Liver (tissue), 9 donors: ENCODE results near the gene ZNF79. TPM values are rescaled to one million over a fixed set of nuclear protein-coding genes. Genes with fewer than 3 reads are reported as not detected.

Experiments used
- DNase-seq: peaks from one replicate; pipeline ENCODE4 v3.0.0-alpha.2; 2017; ENCODE audit warnings: low spot score
- H3K27ac ChIP-seq, 2 donors: one replicate each; pipeline ENCODE4 v1.7.0; 2013; ENCODE audit warnings: inconsistent platforms in 2 of 2, low read length in 2 of 2, control low read depth in 1 of 2, low read depth in 1 of 2, mild to moderate bottlenecking in 1 of 2
- H3K27me3 ChIP-seq, 4 donors: one replicate each; pipeline versions ENCODE4 v1.6.1 to v1.7.0; 2013; ENCODE audit warnings: low read length in 3 of 4, inconsistent platforms in 1 of 4, mild to moderate bottlenecking in 1 of 4, moderate library complexity in 1 of 4; ENCODE audit not compliant: control insufficient read depth in 4 of 4, insufficient read depth in 4 of 4
- H3K36me3 ChIP-seq, 4 donors: one replicate each; pipeline versions ENCODE4 v1.6.1 to v1.7.0; 2013; ENCODE audit warnings: low read length in 3 of 4, mild to moderate bottlenecking in 3 of 4, low read depth in 1 of 4, moderate library complexity in 1 of 4; ENCODE audit not compliant: control insufficient read depth in 4 of 4, insufficient read depth in 3 of 4
- H3K4me1 ChIP-seq, 4 donors: one replicate each; pipeline versions ENCODE4 v1.6.1 to v1.7.0; 2013; ENCODE audit warnings: low read length in 3 of 4, mild to moderate bottlenecking in 3 of 4, moderate library complexity in 1 of 4; ENCODE audit not compliant: control insufficient read depth in 4 of 4, insufficient read depth in 4 of 4
- H3K4me3 ChIP-seq, 3 donors: one replicate each; pipeline versions ENCODE4 v1.6.1 to v1.7.0; 2013; ENCODE audit warnings: low read length in 3 of 3, control low read depth in 1 of 3, low read depth in 1 of 3, mild to moderate bottlenecking in 1 of 3
- H3K9ac ChIP-seq, 2 donors: one replicate each; pipeline ENCODE4 v1.7.0; 2013; ENCODE audit warnings: low read length in 2 of 2, mild to moderate bottlenecking in 2 of 2, moderate library complexity in 2 of 2, control low read depth in 1 of 2, low read depth in 1 of 2
- H3K9me3 ChIP-seq, 4 donors: one replicate each; pipeline versions ENCODE4 v1.6.1 to v1.7.0; 2013; ENCODE audit warnings: low read length in 3 of 4; ENCODE audit not compliant: control insufficient read depth in 4 of 4
- EGR1 ChIP-seq, 2 donors: IDR thresholded peaks; 2 replicates each; pipeline ENCODE4 v1.6.1; 2016 to 2018; ENCODE audit warnings: antibody characterized with exemption in 2 of 2, low read depth in 2 of 2
- FOXA1 ChIP-seq: IDR thresholded peaks from 2 replicates; pipeline ENCODE4 v1.6.1; 2016; ENCODE audit warnings: antibody characterized with exemption
- FOXA2 ChIP-seq: IDR thresholded peaks from 2 replicates; pipeline ENCODE4 v1.6.1; 2016; ENCODE audit warnings: antibody characterized with exemption
- GABPA ChIP-seq, 2 donors: IDR thresholded peaks in 1 of 2; conservative IDR thresholded peaks in 1 of 2; 2 replicates each; pipeline ENCODE4 v1.6.1; 2016; ENCODE audit warnings: antibody characterized with exemption in 2 of 2, mild to moderate bottlenecking in 1 of 2, moderate library complexity in 1 of 2
- HNF4A ChIP-seq, 2 donors: conservative IDR thresholded peaks; 2 replicates each; pipeline ENCODE4 v1.6.1; 2016; ENCODE audit warnings: antibody characterized with exemption in 2 of 2, mild to moderate bottlenecking in 2 of 2
- HNF4G ChIP-seq: IDR thresholded peaks from 2 replicates; pipeline ENCODE4 v1.6.1; 2016; ENCODE audit warnings: antibody characterized with exemption
- JUND ChIP-seq, 2 donors: IDR thresholded peaks; 2 replicates each; pipeline ENCODE4 v1.6.1; 2016; ENCODE audit warnings: antibody characterized with exemption in 2 of 2
- NR2F2 ChIP-seq: IDR thresholded peaks from 2 replicates; pipeline ENCODE4 v1.6.1; 2016; ENCODE audit warnings: antibody characterized with exemption
- RAD21 ChIP-seq, 2 donors: IDR thresholded peaks; 2 replicates each; pipeline ENCODE4 v1.6.1; 2016; ENCODE audit warnings: antibody characterized with exemption in 2 of 2, mild to moderate bottlenecking in 2 of 2
- RXRA ChIP-seq, 2 donors: IDR thresholded peaks; 2 replicates each; pipeline ENCODE4 v1.6.1; 2017 to 2018; ENCODE audit warnings: antibody characterized with exemption in 2 of 2, mild to moderate bottlenecking in 1 of 2
- TAF1 ChIP-seq: conservative IDR thresholded peaks from 2 replicates; pipeline ENCODE4 v1.6.1; 2016; ENCODE audit warnings: antibody characterized with exemption, mild to moderate bottlenecking
- YY1 ChIP-seq: IDR thresholded peaks from 2 replicates; pipeline ENCODE4 v1.6.1; 2016; ENCODE audit warnings: antibody characterized with exemption, mild to moderate bottlenecking
- WGBS: extraction: QIAGEN DNeasy Blood & Tissue Kit; methylation state at CpG from one replicate; pipeline ENCODE4 v1.1.7; 2013; 5-methylcytosine and 5-hydroxymethylcytosine counted together
- polyA plus RNA-seq, 2 donors: library from polyadenylated mRNA; stranded (reverse) in 1 of 2; unstranded in 1 of 2; fragments of 200-250 nt in 1 of 2; fragments of >200 nt in 1 of 2; fragmentation: Nextera tagmentation in 1 of 2; extraction: Ambion mirVana in 1 of 2; gene quantifications; one replicate each; pipeline versions ENCODE4 v1.2.1 to v1.2.3, GENCODE V29; 2013 to 2015
- total RNA-seq, 2 donors: library from RNA; depleted of rRNA; stranded (reverse); fragments of >200 nt; gene quantifications; one replicate each; pipeline ENCODE4 v1.2.3, GENCODE V29; 2014
- TF ChIP-seq, protein P1 (sequence below): IDR thresholded peaks from 2 replicates; pipeline ENCODE4 v1.6.1; 2016; ENCODE audit warnings: antibody characterized with exemption
- TF ChIP-seq, protein P2 (sequence below): IDR thresholded peaks from 2 replicates; pipeline ENCODE4 v1.6.1; 2016; ENCODE audit warnings: antibody characterized with exemption
- TF ChIP-seq, protein P3 (sequence below): IDR thresholded peaks from 2 replicates; pipeline ENCODE4 v1.6.1; 2016; ENCODE audit warnings: antibody characterized with exemption, mild to moderate bottlenecking
- TF ChIP-seq, protein P4 (sequence below): fragments of 150-350 bp; IDR thresholded peaks from 2 replicates; pipeline ENCODE4 v1.5.1; 2017; ENCODE audit warnings: improper control_type of control experiment, low read depth, low read length; ENCODE audit not compliant: missing input control
- donor health status: healthy.
- donor health status: healthy.
- donor health status: healthy.
- donor health status: healthy.
- donor health status: healthy.

The ZNF79 gene
- total and polyA plus RNA-seq, 4 donors = 2.2 to 6.9 (median 4.2) TPM

DNA sequence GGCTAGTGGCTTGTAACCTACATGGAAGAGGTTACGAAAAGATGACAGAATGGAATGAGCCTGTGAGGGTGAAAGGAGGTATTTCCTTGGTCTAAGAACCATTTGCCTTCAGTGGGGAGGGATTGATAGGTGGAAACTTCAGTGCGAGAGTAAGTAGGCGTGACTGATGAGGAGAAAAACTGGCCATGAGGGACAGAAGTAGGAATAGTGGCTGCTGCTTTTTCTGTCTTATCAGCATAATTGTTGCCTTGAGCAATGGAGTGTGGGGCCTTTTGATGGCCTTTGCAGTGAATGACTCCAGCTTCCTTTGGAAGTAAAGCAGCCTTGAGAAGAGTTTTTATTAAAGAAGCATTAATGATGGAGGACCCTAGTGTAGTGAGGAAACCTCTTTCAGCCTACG lies 9.0 kb upstream of the ZNF79 start:
- TF ChIP-seq FOXA2 (no peak), FOXA1 (no peak), NR2F2 (no peak), RAD21 (IDR thresholded peaks at IDR 0.05) (no peak), GABPA (IDR thresholded peaks at IDR 0.05 in 1 of 2, conservative IDR thresholded peaks at IDR 0.05 in 1 of 2) (no peak), JUND (IDR thresholded peaks at IDR 0.05) (no peak), RXRA (IDR thresholded peaks at IDR 0.05) (no peak), HNF4A (conservative IDR thresholded peaks at IDR 0.05) (no peak), EGR1 (IDR thresholded peaks at IDR 0.05; ENCODE audit: low read depth in 2 of 2) (no peak)
- TF ChIP-seq, protein P1, sequence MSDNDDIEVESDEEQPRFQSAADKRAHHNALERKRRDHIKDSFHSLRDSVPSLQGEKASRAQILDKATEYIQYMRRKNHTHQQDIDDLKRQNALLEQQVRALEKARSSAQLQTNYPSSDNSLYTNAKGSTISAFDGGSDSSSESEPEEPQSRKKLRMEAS = no peak
- TF ChIP-seq, protein P2, sequence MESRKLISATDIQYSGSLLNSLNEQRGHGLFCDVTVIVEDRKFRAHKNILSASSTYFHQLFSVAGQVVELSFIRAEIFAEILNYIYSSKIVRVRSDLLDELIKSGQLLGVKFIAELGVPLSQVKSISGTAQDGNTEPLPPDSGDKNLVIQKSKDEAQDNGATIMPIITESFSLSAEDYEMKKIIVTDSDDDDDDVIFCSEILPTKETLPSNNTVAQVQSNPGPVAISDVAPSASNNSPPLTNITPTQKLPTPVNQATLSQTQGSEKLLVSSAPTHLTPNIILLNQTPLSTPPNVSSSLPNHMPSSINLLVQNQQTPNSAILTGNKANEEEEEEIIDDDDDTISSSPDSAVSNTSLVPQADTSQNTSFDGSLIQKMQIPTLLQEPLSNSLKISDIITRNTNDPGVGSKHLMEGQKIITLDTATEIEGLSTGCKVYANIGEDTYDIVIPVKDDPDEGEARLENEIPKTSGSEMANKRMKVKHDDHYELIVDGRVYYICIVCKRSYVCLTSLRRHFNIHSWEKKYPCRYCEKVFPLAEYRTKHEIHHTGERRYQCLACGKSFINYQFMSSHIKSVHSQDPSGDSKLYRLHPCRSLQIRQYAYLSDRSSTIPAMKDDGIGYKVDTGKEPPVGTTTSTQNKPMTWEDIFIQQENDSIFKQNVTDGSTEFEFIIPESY = no peak
- TF ChIP-seq, protein P3, sequence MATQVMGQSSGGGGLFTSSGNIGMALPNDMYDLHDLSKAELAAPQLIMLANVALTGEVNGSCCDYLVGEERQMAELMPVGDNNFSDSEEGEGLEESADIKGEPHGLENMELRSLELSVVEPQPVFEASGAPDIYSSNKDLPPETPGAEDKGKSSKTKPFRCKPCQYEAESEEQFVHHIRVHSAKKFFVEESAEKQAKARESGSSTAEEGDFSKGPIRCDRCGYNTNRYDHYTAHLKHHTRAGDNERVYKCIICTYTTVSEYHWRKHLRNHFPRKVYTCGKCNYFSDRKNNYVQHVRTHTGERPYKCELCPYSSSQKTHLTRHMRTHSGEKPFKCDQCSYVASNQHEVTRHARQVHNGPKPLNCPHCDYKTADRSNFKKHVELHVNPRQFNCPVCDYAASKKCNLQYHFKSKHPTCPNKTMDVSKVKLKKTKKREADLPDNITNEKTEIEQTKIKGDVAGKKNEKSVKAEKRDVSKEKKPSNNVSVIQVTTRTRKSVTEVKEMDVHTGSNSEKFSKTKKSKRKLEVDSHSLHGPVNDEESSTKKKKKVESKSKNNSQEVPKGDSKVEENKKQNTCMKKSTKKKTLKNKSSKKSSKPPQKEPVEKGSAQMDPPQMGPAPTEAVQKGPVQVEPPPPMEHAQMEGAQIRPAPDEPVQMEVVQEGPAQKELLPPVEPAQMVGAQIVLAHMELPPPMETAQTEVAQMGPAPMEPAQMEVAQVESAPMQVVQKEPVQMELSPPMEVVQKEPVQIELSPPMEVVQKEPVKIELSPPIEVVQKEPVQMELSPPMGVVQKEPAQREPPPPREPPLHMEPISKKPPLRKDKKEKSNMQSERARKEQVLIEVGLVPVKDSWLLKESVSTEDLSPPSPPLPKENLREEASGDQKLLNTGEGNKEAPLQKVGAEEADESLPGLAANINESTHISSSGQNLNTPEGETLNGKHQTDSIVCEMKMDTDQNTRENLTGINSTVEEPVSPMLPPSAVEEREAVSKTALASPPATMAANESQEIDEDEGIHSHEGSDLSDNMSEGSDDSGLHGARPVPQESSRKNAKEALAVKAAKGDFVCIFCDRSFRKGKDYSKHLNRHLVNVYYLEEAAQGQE = no peak
- TF ChIP-seq, protein P4, sequence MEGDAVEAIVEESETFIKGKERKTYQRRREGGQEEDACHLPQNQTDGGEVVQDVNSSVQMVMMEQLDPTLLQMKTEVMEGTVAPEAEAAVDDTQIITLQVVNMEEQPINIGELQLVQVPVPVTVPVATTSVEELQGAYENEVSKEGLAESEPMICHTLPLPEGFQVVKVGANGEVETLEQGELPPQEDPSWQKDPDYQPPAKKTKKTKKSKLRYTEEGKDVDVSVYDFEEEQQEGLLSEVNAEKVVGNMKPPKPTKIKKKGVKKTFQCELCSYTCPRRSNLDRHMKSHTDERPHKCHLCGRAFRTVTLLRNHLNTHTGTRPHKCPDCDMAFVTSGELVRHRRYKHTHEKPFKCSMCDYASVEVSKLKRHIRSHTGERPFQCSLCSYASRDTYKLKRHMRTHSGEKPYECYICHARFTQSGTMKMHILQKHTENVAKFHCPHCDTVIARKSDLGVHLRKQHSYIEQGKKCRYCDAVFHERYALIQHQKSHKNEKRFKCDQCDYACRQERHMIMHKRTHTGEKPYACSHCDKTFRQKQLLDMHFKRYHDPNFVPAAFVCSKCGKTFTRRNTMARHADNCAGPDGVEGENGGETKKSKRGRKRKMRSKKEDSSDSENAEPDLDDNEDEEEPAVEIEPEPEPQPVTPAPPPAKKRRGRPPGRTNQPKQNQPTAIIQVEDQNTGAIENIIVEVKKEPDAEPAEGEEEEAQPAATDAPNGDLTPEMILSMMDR = no peak
- Histone ChIP-seq H3K9me3 (no peaks in the 10 kb centered on the region), H3K36me3 (no peaks in the 10 kb centered on the region), H3K4me1 (no peaks in the 10 kb centered on the region), H3K4me3 (no peak overlapping the region), H3K27ac (no peak overlapping the region), H3K9ac (no peak overlapping the region), H3K27me3 (no peaks in the 10 kb centered on the region)
- no peak for DNase-seq
- 94% methylated on average over 4 of the region's 4 CpGs for WGBS

- Histone ChIP-seq H3K36me3 (no peaks in the 10 kb centered on the region), H3K27ac (no peak overlapping the region), H3K9me3 (no peaks in the 10 kb centered on the region), H3K27me3 (no peaks in the 10 kb centered on the region), H3K4me3 (no peak overlapping the region), H3K4me1 (no peaks in the 10 kb centered on the region), H3K9ac (no peak overlapping the region)
- DNase-seq = no peak
- 84% methylated on average over 1 of the region's 1 CpG for WGBS
- TF ChIP-seq FOXA2 = no peak
- TF ChIP-seq, protein P2 = no peak
- TF ChIP-seq HNF4A (conservative IDR thresholded peaks at IDR 0.05) = no peak
- TF ChIP-seq GABPA (IDR thresholded peaks at IDR 0.05 in 1 of 2, conservative IDR thresholded peaks at IDR 0.05 in 1 of 2) = no peak
- no peak for TF ChIP-seq YY1
- no peak for TF ChIP-seq HNF4G
- TF ChIP-seq, protein P3 = no peak
- no peak for TF ChIP-seq RAD21 (IDR thresholded peaks at IDR 0.05)
- TF ChIP-seq, protein P4 = no peak
- TF ChIP-seq RXRA (IDR thresholded peaks at IDR 0.05) = no peak
- no peak for TF ChIP-seq TAF1
These were observed 8.5 kb upstream of the ZNF79 start for GRCh38 chr9:127415657-127416056.
